ENCODE data around the gene ZNF665. TPM values are rescaled to one million over a fixed set of nuclear protein-coding genes. Genes with fewer than 3 reads are reported as not detected.
A peak's percentile ranks its signal among the peaks of the same experiment; 100 is the strongest.
"Not testable (repeated sequence)": the region's sequence is repeated elsewhere in the genome, so short reads cannot be mapped to it uniquely, and the experiment has no call there.

ZNF665 gene
- total RNA-seq, 1 donor from 2014 or later: 2.9 TPM

- Histone ChIP-seq H3K27me3 (ENCODE audit: control insufficient read depth, insufficient read depth, low read length) (no peaks in the 10 kb centered on the region), H3K36me3 (ENCODE audit: control insufficient read depth, insufficient read depth, low read length) (no peaks in the 10 kb centered on the region), H3K4me3 (ENCODE audit: low read depth, low read length) (no peak overlapping the region)
- TF ChIP-seq, protein P1, sequence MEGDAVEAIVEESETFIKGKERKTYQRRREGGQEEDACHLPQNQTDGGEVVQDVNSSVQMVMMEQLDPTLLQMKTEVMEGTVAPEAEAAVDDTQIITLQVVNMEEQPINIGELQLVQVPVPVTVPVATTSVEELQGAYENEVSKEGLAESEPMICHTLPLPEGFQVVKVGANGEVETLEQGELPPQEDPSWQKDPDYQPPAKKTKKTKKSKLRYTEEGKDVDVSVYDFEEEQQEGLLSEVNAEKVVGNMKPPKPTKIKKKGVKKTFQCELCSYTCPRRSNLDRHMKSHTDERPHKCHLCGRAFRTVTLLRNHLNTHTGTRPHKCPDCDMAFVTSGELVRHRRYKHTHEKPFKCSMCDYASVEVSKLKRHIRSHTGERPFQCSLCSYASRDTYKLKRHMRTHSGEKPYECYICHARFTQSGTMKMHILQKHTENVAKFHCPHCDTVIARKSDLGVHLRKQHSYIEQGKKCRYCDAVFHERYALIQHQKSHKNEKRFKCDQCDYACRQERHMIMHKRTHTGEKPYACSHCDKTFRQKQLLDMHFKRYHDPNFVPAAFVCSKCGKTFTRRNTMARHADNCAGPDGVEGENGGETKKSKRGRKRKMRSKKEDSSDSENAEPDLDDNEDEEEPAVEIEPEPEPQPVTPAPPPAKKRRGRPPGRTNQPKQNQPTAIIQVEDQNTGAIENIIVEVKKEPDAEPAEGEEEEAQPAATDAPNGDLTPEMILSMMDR (IDR thresholded peaks at IDR 0.05; ENCODE audit: insufficient read depth, low read length, poor library complexity, severe bottlenecking): no peak
- no peak for DNase-seq (ENCODE audit: low read depth)
Observed at GRCh38 chr19:53136432-53136831, 56.7 kb downstream of the ZNF665 start.

- no peak for DNase-seq (ENCODE audit: low read depth)
- TF ChIP-seq, protein P1 (IDR thresholded peaks at IDR 0.05; ENCODE audit: insufficient read depth, low read length, poor library complexity, severe bottlenecking): no peak
Observed at GRCh38 chr19:53132141-53132991, 60.8 kb downstream of the ZNF665 start, which contains the start of gene ZNF415. Gene ZNF415 (minus strand): TSS chr19:53132910. CDS start chr19:53122676, 10,234 bp downstream.

DNA sequence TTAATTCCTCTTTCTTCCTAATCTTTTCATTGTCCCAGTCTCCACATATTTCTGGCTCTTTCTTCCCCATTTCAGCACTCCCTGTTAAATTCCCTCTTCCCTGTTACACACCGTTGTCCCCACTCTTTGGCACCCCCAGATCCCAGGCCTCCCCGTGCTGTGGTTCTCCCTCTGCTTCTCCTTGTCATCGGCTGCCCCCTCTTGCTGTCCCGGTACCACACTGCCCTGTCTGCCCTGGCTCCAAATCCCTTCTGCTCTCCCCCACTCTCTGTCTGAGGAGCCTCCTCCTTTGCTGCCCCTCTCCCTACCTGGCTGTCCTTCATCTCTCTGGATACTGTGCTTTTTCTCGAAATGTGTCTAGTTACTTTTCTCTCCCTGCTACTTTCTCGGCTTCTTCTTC is 61.4 kb downstream of the ZNF665 start:
- no peaks in the 10 kb centered on the region for H3K36me3 ChIP-seq (ENCODE audit: control insufficient read depth, insufficient read depth, low read length)
- no peak for DNase-seq (ENCODE audit: low read depth)
- TF ChIP-seq, protein P1 (IDR thresholded peaks at IDR 0.05; ENCODE audit: insufficient read depth, low read length, poor library complexity, severe bottlenecking): no peak
- H3K4me3 ChIP-seq (ENCODE audit: low read depth, low read length): no peak overlapping the region
- no peaks in the 10 kb centered on the region for H3K27me3 ChIP-seq (ENCODE audit: control insufficient read depth, insufficient read depth, low read length)

More at GRCh38 chr19:53132141-53132991, 60.8 kb downstream of the ZNF665 start, which contains the start of gene ZNF415:
- Histone ChIP-seq H3K4me3 (ENCODE audit: low read depth, low read length) (peak within 1 kb of the TSS; percentile 59), H3K27me3 (ENCODE audit: control insufficient read depth, insufficient read depth, low read length) (no peaks in the 10 kb centered on the region), H3K36me3 (ENCODE audit: control insufficient read depth, insufficient read depth, low read length) (no peaks in the 10 kb centered on the region)

DNA sequence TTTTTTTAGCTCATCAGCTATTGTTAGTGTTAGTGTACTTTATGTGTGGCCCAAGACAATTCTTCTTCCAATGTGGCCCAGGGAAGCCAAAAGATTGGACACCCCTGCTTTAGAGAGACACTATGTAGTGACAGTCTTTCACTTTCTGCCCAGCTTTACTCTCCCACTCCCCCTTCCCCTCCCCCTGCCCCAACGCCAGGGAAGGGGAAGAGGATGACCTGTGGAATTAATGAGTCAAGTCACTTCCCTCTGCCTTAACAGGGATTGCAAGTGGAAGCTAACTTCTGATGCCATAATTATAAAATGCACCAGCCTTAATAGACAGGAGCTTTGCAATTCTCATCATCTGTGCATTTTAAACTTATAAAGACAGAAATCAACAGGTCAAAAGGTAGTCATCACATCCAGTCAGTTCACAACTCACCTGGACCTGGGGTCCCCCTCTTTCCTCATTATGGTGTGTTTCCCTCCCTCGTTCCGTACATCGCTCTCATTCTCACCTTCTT is 62.0 kb downstream of the ZNF665 start:
- DNase-seq (ENCODE audit: low read depth): no peak
- no peaks in the 10 kb centered on the region for H3K27me3 ChIP-seq (ENCODE audit: control insufficient read depth, insufficient read depth, low read length)
- TF ChIP-seq, protein P1 (IDR thresholded peaks at IDR 0.05; ENCODE audit: insufficient read depth, low read length, poor library complexity, severe bottlenecking): no peak
- no peaks in the 10 kb centered on the region for H3K36me3 ChIP-seq (ENCODE audit: control insufficient read depth, insufficient read depth, low read length)
- H3K4me3 ChIP-seq (ENCODE audit: low read depth, low read length): no peak overlapping the region

DNA sequence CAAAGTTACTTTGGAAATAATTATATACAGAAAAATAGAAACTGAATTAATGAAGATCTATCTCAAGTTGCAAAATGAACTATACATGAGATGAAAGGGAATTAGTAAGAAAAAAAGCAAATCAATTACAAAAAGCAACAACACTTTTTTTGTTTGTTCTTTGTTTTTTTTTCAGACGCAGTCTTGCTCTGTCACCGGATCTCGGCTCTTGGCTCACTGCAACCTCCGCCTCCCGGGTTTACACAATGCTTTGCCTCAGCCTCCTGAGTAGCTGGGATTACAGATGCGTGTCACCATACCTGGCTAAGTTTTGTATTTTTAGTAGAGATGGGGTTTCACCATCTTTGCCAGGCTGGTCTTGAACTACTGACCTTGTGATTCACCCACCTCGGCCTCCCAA is 62.7 kb downstream of the ZNF665 start:
- Histone ChIP-seq H3K4me3 (ENCODE audit: low read depth, low read length) (no peak overlapping the region), H3K36me3 (ENCODE audit: control insufficient read depth, insufficient read depth, low read length) (no peaks in the 10 kb centered on the region), H3K27me3 (ENCODE audit: control insufficient read depth, insufficient read depth, low read length) (no peaks in the 10 kb centered on the region)
- DNase-seq (ENCODE audit: low read depth): no peak
- TF ChIP-seq, protein P1 (IDR thresholded peaks at IDR 0.05; ENCODE audit: insufficient read depth, low read length, poor library complexity, severe bottlenecking): no peak

DNA sequence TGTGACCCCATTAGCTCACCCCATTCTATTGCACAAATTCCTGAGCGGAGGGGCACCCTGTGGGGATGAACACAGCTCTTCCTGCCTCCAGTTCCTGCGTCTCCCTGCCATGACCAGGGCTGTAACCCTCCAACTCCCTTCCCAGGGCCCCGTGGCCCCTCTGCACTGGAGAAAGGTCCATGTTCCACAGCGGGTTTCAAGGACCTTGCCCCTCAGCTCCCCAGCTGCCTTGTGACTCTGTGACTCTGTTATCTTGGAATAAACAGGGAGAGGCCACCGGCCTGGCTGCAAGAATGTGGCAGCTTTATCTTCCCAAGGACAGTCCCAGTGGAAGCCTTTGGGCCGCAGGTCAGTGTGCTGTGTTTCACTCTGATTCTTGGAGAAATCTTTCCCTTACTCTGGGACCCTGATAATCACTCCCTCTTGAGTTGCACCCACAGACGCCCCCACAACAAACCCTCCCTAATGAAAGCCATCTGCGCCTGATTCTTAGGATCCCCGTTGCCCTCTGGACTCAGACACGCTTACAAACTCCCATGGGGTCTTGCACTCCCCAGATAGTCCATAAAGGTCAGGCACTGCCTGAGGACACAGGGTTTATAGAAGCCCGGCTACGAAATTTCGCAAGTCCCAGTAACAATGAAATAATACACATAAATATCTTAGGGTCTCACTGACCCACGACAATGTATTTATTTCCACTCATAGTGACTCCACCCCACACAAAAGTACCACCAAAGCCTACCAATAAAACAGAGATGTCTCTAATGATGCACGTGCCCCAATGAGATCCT is 66.2 kb downstream of the ZNF665 start:
- H3K36me3 ChIP-seq (ENCODE audit: control insufficient read depth, insufficient read depth, low read length); DNase-seq (ENCODE audit: low read depth); H3K4me3 ChIP-seq (ENCODE audit: low read depth, low read length); H3K27me3 ChIP-seq (ENCODE audit: control insufficient read depth, insufficient read depth, low read length): not testable (repeated sequence)
